Epithelial cell of umbilical artery (primary cell): ENCODE data around the gene RIMS3. TPM values are rescaled to one million over a fixed set of nuclear protein-coding genes. Genes with fewer than 3 reads are reported as not detected.

Experiments
- total RNA-seq: library from RNA; depleted of rRNA; stranded (reverse); fragments of >200 nt; gene quantifications from 2 replicates; pipeline ENCODE4 v1.2.3, GENCODE V29; 2014

Gene RIMS3
- total RNA-seq, result 0.15 and 0.32 TPM in 2 replicates

GRCh38 chr1:40665335-40666171, at the start of gene RIMS3:
TSS of gene RIMS3 (minus strand) at chr1:40665682. CDS start at chr1:40641925, 23,757 bp downstream.

GRCh38 chr1:40691538-40692428, 26.3 kb upstream of the RIMS3 start, which contains the start of gene NFYC:
TSS of gene NFYC (plus strand) at chr1:40691704. CDS start at chr1:40738844, 47,140 bp downstream.

Other genes with a start within 250 kb of the RIMS3 start
- gene ZFP69B, start 215.2 kb downstream of the RIMS3 start, total RNA-seq, result 3.2 and 3.6 TPM in 2 replicates
- gene ZFP69, start 188.4 kb downstream of the RIMS3 start, total RNA-seq, result 3.2 and 4.6 TPM in 2 replicates
- gene EXO5, start 156.9 kb downstream of the RIMS3 start, total RNA-seq, result 8.4 and 13.8 TPM in 2 replicates
- gene ZNF684, start 134.0 kb downstream of the RIMS3 start, total RNA-seq, result 4.2 and 6.7 TPM in 2 replicates
- gene NFYC, start 26.0 kb upstream of the RIMS3 start, total RNA-seq, result 14.0 and 19.6 TPM in 2 replicates
- under 0.01 TPM in 1 of 2 replicates, not detected in the other for gene KCNQ4, start 118.1 kb upstream of the RIMS3 start, total RNA-seq
- 5.5 and 16.4 TPM in 2 replicates for gene CITED4, start 196.7 kb upstream of the RIMS3 start, total RNA-seq